ENCODE results near the gene STYXL1.

STYXL1 gene

GRCh38 chr7:75991531-75992082 is 56.2 kb downstream of the STYXL1 start:
- no peak for DNase-seq

GRCh38 chr7:75989500-75990388 is 58.1 kb downstream of the STYXL1 start:
- DNase-seq, result no peak

- no peak for DNase-seq
Observed at GRCh38 chr7:75988568-75989499, 59.0 kb downstream of the STYXL1 start.

GRCh38 chr7:75987805-75988567 is 59.8 kb downstream of the STYXL1 start:
- DNase-seq, result no peak

GRCh38 chr7:75987026-75987804 is 60.6 kb downstream of the STYXL1 start:
- DNase-seq, result no peak

- no peak for DNase-seq
Observed at GRCh38 chr7:75986147-75986781, 61.5 kb downstream of the STYXL1 start.

GRCh38 chr7:75985518-75986146 is 62.2 kb downstream of the STYXL1 start:
- DNase-seq, result no peak

GRCh38 chr7:75985009-75985517 is 62.7 kb downstream of the STYXL1 start:
- DNase-seq, result no peak

GRCh38 chr7:75984130-75985008 is 63.4 kb downstream of the STYXL1 start:
- no peak for DNase-seq

GRCh38 chr7:75983471-75984129 is 64.2 kb downstream of the STYXL1 start:
- DNase-seq, result no peak

GRCh38 chr7:75982306-75983064 is 65.3 kb downstream of the STYXL1 start:
- DNase-seq, result no peak

GRCh38 chr7:75981453-75982305 is 66.1 kb downstream of the STYXL1 start:
- DNase-seq, result no peak

- no peak for DNase-seq
Observed at GRCh38 chr7:75981203-75981452, 66.7 kb downstream of the STYXL1 start.

GRCh38 chr7:75980430-75981202 is 67.2 kb downstream of the STYXL1 start:
- DNase-seq, result no peak

GRCh38 chr7:75979759-75980429 is 67.9 kb downstream of the STYXL1 start:
- DNase-seq, result no peak

- DNase-seq, result peak; percentile 76
Observed at GRCh38 chr7:75977743-75978142, 70.1 kb downstream of the STYXL1 start.

All from eye (tissue), 1 donor.